IMR-90 (cell line): ENCODE results near the gene NCOA3.

ENCODE experiments used
- CHD1 ChIP-seq: IDR thresholded peaks from 2 replicates; pipeline ENCODE4 v1.6.1; 2012; ENCODE audit warnings: low read depth, low read length, improper control_type of control experiment
- CTCF ChIP-seq: conservative IDR thresholded peaks from 2 replicates; pipeline ENCODE4 v1.5.1; 2012; ENCODE audit warnings: mild to moderate bottlenecking, low read depth, low read length, improper control_type of control experiment
- ELK1 ChIP-seq: fragments of 150-350 bp; IDR thresholded peaks from 2 replicates; pipeline ENCODE4 v1.6.1; 2016; ENCODE audit warnings: low read depth, mild to moderate bottlenecking, low read length, moderate library complexity, borderline replicate concordance
- FOS ChIP-seq: fragments of 150-350 bp; IDR thresholded peaks from 2 replicates; pipeline ENCODE4 v1.6.1; 2016; ENCODE audit warnings: low read depth, low read length
- MXI1 ChIP-seq: IDR thresholded peaks from 2 replicates; pipeline ENCODE4 v1.6.1; 2012; ENCODE audit warnings: low read depth, mild to moderate bottlenecking, low read length, moderate library complexity, borderline replicate concordance
- POLR2A ChIP-seq: IDR thresholded peaks from 2 replicates; pipeline ENCODE4 v1.6.1; 2012; ENCODE audit warnings: mild to moderate bottlenecking, low read depth, low read length
- RCOR1 ChIP-seq: IDR thresholded peaks from 2 replicates; pipeline ENCODE4 v1.6.1; 2012; ENCODE audit warnings: mild to moderate bottlenecking, low read length, improper control_type of control experiment; ENCODE audit not compliant: insufficient replicate concordance

GRCh38 chr20:47500554-47500953, 1.1 kb upstream of the NCOA3 start:
- TF ChIP-seq ELK1: no peak
- TF ChIP-seq CHD1: no peak
- TF ChIP-seq POLR2A: no peak
- no peak for TF ChIP-seq CTCF
- TF ChIP-seq RCOR1: no peak
- no peak for TF ChIP-seq MXI1
- TF ChIP-seq FOS: no peak
